ENCODE results near the gene CRTC1.

Gene CRTC1

GRCh38 chr19:18683109-18683957 lies at the start of gene CRTC1:
TSS of gene CRTC1 (plus strand) at chr19:18683680. CDS start at chr19:18683703, 23 bp downstream.
- DNase-seq (ENCODE audit: low spot score), result peak; percentile 100

DNA sequence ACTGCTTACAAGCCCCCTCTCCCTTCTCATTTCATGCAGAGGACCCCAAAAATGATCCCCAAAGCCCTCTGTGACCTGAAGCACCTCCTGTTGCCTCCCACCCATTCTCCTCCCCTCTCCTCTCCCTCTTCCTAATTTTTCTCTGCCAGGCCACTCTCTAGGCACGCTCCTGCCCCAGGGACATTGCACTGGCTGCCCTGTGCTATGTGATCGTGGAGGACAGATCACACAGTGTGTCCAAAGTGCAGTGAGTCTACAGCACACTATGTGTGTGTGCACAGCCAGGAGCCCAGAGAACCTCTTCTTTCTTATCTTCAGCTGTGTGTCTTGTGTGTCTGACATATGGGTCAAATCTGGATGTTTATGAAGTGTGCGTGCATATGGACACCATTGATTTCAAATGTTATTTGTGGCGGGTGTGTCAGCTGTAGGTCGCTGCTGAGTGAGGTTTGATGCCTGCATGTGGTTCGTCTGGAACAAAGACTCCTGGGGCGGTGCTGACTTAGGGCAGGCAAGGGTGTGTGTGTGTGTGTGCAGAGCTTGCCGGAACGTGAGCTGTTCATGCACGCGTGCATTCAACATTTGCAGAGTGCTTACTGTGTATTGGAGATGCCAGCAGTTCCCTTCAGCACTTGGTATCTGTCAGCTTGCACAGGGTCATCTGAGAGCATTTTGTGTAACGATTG lies 48.7 kb upstream of the CRTC1 start:
- no peak for DNase-seq (ENCODE audit: low spot score)

GRCh38 chr19:18635831-18636182 lies 47.7 kb upstream of the CRTC1 start:
- no peak for DNase-seq (ENCODE audit: low spot score)

DNA sequence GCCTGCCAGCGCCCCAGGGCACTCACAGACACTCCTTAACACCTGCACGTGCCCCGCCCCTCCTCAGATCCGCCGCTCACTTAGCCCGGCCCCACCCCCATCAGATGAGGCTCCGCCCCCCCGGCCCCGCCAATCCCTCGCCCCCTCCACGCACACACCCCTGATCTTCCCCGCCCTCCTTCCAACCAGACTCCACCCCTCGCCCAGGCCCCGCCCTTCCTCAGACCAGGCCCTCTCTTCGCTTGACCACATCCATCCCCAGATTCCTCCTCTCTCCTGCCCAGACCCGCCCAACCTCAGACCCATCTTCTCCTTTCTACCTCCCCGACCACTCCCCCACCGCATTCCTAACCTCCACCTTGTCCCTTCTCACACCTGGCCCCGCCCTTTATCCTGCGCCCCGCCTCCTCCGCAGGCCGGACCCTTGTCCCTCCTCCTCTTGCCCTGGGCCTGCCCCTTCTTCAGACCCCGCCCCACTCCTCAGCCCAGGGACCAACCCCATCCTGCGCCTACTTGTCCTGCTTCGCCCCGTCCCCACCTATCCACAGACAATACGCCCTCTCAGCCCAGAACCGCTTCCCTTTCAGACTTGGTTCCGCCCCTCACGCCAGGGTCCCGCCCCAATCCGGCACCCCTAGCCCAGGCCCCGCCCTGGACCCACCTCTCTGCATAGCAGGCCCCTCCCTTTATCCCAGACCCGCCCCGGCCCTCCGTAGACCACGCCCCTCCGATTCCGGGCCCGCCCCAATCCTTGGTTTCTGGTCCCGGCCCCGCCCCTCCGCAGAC lies 47.1 kb upstream of the CRTC1 start:
- DNase-seq (ENCODE audit: low spot score), result peak; percentile 99

DNA sequence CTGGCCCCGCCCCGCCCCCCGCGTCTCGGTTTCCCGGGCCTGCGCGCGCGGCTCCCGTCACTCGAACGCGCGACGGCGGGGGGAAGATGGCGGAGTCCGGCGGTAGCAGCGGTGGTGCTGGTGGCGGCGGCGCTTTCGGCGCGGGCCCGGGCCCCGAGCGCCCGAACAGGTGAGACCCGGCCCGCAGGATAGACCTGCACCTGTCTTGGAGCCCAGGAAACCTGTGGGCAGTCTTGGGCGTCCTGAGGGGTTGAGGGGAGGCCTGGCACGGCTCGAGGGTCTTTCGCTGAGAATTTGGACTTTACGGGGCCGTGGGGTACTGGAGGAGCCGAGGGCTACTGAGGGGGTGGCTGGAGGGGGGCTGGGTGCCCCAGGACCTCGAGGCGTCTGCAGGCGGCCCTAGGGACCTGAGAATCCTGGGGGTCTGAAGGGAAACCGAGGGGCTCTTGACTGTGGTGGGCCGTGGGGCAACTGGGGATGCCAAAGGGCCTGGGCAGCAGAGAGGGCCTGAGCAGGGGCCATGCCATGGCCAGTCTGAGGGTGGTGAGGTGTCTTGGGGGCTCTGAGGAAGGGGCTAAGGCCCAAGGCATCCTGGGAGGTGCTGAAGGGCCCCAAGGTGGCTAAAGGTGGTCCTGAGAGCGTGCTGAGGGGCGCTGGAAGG lies 46.4 kb upstream of the CRTC1 start, which contains the start of gene KLHL26:
KLHL26 (plus strand) TSS at position 60 of the 661 bp plus-strand sequence; CDS start at position 87, 27 bp downstream.
- DNase-seq (ENCODE audit: low spot score), result no peak

DNA sequence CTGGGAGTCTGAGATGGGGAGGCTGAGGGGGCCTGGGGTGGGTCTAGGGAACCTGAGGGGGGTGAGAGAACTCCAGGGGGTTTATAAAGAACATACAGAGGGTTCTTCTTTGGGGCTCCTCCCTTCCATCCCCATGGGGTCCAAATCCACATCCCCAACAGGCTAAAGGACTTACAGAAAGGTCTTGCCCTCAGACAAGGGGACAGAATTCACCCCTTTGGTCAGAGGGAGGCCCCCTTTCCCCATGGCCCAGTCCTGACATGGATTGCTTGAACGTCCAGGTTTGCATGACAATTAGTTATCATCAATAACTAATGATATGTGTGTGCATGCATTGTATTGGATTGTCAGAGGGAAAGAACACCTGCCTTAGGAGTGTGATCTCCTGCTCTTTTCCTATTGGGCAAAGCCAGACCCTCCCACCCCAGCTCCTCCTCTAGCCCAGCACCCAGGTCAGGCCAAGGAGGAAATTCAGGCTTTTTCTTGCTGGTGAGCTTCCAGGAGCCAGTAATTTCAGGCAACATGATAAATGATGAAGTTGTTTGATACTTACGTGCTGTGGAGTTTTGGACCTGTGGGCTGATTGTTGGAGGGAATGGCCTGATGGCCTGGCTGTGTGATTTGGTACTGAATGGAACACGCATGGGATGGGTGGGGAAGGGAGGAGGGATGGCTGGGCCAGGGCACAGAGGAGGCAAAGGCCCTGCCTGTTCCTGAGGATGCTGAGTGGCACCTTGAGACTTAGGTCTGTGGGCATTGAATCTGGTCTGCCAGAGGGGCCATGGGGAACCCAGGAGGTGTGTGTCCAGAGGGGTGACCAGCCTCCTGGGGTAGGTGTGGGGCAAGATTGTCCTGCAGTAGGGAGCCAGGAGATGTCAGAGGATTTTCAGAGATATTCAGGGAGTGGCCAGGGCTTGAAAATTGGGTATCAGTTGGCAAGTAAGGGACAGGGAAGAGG lies 45.5 kb upstream of the CRTC1 start:
- DNase-seq (ENCODE audit: low spot score), result no peak

- DNase-seq (ENCODE audit: low spot score), result no peak
These were observed 43.7 kb upstream of the CRTC1 start for GRCh38 chr19:18639706-18640243.

- no peak for DNase-seq (ENCODE audit: low spot score)
These were observed 39.1 kb upstream of the CRTC1 start for GRCh38 chr19:18644196-18645034.

GRCh38 chr19:18645035-18645511 lies 38.4 kb upstream of the CRTC1 start:
- DNase-seq (ENCODE audit: low spot score), result no peak

DNA sequence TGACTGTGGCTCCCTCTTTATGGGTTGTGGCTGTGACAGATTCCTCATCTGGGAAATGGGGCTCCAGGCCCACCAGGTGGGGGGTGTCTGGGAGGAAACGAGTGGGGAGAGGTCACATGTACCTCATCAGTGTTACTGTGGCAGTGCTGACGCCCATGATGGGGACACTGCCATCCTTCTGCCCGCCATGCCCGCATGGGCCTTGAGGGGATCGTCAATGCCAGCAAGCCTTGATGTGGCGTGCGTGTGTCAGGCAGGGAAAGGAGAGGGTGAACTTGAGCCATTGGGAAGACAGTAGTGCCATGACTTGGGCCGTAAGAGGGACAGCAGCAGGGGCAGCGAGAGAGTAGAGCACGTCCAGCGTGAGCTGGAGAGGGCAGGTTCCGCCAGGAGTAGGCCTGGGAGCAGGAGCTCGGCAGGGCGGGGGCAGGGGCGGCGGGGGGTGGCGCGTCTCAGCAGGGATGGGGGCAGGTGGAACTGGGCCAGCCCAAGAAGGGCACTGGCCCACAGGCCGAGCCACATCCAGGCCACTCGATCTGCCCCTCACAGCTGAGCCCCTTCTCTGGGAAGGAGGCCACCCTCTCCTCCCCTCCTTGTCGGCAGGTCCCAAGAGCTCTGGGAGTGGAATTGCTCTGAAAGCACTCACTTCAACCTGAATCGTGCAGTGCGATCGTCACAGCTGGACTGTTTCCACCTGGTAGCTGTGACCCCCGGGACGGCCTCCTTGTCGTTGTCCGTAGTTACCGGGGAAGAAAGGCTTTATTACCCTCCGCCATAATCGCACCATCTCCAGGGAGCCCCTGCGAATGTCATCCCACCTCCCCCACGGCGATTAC lies 36.7 kb upstream of the CRTC1 start:
- DNase-seq (ENCODE audit: low spot score), result no peak

- no peak for DNase-seq (ENCODE audit: low spot score)
These were observed 36.1 kb upstream of the CRTC1 start for GRCh38 chr19:18647371-18647767.

GRCh38 chr19:18647807-18648206 lies 35.7 kb upstream of the CRTC1 start:
- no peak for DNase-seq (ENCODE audit: low spot score)

DNA sequence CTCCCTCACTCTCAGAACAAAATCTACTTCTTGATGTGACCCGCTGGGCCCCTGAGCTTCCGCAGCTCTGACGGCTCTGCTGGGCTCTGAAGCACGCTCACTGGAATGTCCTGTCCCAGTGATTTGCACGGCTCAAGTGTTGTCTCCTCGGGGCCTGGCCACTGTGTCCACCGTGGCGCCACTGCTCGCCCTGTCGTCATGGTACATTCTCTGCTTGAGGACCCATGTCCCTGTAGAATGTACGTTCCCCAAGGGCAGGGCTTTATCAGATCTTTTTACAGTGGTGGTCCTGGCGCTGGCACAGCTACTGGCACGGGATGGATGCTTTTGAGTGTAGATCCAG lies 34.5 kb upstream of the CRTC1 start:
- no peak for DNase-seq (ENCODE audit: low spot score)

DNA sequence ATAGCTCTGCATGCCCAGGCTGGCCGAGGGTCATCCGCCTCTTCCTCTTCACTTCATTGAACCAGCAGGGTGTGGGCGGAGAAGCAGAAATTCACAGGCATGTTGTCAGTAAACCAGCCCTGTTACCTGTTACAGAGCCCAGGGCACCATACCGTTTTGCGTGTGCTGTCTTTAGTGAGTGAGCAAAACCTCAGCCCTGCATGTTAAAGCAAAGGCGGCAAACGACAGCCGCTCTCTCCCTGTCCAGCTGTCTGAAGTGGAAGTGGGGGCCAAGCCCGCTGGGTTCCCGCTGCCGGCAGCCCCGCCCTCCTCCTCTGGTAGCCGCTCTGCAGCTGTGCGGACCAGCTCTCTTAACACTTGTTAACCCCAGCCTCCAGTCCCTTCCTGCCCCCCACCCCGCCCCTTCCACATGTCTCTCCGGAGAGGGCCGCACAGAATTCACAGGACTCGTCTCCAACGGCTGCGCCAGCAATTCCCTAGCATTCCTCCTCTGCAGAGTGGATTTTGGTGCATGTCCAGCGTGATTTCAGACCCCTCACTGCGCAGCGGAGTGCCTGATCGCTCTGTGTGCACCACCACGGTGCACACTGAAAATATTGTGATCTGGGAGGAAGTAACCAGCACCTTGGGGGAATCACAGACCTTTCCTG lies 34.0 kb upstream of the CRTC1 start:
- no peak for DNase-seq (ENCODE audit: low spot score)

GRCh38 chr19:18650021-18650390 lies 33.5 kb upstream of the CRTC1 start:
- DNase-seq (ENCODE audit: low spot score), result no peak

GRCh38 chr19:18650468-18651041 lies 32.9 kb upstream of the CRTC1 start:
- DNase-seq (ENCODE audit: low spot score), result no peak

GRCh38 chr19:18651300-18651699 lies 32.2 kb upstream of the CRTC1 start:
- no peak for DNase-seq (ENCODE audit: low spot score)

DNA sequence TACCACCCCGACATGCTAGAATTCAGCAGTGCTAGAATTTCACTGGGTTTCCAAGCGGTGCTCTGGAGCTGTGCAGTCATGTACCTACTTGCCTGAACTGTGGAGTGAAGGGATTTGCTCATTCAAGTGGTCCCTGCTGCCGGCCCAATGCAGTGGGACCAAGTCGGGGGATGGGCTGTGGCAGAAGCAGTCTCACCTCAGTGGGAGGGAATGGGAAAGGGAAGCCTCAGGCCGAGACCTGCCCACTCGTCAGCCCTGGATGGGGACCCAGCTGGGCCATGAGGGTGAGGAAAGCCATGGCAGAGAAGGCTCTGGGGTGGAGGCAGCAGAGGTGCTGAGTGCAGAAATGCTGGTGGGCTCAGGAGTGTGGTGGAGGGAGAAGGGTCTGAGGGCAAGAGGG lies 31.7 kb upstream of the CRTC1 start:
- DNase-seq (ENCODE audit: low spot score), result no peak
